GM18499 (cell line): Measurements from ENCODE around the gene ACOT11.
"Not testable (repeated sequence)": the region's sequence is repeated elsewhere in the genome, so short reads cannot be mapped to it uniquely, and the experiment has no call there.

ENCODE experiments used
- ATAC-seq: cut with Tn5 transposase; IDR thresholded peaks from one replicate; pipeline ENCODE4 v1.9.1; 2021; ENCODE audit warnings: moderate number of reproducible peaks; ENCODE audit not compliant: insufficient read depth, unreplicated experiment

The ACOT11 gene

DNA sequence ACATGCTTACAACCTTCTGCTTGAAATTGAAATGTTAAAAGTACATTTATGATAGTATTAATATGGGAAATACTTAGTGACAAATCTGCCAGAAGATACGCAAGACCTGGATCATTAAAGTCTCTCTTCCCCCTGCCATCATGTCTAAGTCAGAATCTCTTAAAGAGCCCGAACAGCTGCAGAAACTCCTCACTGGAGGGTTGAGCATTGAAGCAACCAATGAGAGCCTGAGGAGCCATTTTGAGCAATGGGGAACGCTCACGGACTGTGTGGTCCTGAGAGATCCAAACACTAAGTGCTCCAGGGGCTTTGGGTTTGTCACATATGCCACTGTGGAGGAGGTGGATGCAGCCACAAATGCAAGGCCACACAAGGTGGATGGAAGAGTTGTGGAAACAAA, 11.4 kb upstream of the ACOT11 start:
- ATAC-seq: not testable (repeated sequence)

DNA sequence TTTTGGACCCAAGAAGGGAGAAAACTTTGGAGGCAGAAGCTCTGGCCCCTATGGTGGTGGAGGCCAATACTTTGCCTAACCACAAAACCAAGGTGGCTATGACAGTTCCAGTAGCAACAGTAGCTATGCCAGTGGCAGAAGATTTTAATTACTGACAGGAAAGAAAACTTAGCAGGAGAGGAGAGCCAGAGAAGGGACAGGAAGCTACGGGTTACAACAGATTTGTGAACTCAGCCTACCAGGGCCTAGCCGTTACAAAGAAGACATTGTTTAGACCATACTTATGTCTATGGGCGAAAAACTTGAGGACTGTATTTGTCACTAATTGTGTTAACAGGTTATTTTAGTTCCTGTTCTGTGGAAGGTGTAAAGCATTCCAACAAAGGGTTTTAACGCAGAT, 10.4 kb upstream of the ACOT11 start:
- no peak for ATAC-seq

DNA sequence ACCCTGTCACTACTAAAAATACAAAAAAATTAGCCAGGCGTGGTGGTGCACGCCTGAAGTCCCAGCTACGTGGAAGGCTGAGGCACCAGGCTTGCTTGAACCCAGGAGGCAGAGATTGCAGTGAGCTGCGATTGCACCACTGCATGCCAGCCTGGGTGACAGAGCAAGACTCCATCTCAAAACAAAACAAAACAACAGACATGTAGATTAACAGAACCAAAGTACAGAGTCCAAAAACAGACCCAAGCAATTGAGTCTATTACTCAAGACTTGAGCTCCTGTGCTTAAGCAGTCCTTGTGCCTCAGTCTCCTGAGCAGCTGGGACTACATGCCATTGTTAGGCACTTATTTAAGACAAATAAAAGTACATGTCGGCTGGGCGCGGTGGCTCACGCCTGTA, 9.5 kb upstream of the ACOT11 start:
- ATAC-seq: no peak

DNA sequence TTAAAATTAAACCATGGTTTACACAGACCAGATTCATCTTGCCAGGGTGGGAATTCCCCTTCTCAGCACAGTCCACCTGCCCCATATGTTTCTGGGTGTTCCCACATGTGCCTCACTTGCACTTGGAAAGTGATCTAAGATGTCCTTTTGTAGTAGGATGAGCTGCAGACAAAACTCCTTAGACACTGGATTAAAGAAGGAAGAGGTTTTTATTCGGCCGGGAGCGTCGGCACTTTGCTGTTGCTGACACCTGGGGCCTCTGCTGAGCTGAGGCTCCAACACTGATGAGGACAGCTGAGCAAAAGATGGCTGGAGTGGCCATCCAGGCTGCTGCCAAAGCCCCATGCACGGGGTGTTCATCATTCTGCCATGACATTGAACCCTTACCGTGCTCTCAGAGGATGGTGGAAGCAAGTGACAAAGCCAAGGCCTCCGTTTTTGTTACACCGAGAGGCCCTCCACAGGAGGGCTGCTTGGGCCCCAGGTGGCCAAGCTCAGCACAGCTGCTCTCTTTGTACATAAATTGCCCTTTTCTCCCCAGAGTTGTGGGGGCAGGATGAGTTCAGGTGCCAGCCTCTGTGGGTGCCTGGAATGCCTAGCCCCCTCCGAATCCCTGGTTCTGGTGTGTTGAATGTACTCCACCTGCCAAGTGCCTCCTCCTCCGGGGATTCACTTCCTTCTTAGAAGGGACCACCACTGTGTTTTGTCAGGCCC, 7.3 kb upstream of the ACOT11 start:
- ATAC-seq: no peak

DNA sequence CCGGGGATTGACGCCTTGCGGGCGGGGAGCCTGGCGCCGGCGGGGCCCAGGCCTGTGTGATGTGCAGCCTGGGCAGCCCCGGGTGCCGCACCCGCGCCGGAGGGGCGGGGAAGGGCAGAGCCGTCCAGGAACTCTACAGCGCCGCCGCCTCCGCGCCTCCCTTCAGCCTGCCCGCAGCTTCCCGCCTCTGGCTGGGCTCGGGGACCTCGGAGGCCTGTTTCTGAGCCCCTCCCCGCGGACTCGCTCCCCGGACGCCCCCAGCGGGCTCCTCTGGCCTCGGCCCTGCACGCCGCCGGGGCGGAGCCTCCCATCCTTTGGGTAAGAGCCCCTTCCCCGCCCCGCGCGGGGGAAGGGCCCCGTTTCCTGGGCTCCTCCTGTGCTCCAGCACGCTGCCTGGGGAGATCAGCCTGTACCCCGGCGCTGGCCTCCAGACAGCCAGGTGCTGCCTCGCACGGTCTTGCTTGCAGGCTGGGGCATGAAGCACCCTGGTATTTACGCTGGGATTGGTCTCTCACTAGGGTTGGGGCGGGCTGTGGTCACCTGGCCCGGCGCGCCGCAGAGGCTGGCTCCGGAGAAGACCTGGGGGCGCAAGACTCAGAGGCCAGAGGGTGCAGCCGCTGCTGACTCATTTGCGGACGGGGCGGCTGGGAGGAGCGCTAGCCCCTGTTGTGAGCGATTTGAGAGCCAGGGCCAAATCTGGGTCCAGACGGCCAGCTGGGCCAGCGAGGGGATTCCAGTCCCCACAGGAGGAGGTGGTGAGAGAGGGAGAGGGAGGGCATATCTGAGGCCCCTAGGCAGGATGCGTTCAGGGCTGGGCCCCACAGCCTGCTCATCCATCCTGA, 5.7 kb upstream of the ACOT11 start:
- ATAC-seq: no peak

DNA sequence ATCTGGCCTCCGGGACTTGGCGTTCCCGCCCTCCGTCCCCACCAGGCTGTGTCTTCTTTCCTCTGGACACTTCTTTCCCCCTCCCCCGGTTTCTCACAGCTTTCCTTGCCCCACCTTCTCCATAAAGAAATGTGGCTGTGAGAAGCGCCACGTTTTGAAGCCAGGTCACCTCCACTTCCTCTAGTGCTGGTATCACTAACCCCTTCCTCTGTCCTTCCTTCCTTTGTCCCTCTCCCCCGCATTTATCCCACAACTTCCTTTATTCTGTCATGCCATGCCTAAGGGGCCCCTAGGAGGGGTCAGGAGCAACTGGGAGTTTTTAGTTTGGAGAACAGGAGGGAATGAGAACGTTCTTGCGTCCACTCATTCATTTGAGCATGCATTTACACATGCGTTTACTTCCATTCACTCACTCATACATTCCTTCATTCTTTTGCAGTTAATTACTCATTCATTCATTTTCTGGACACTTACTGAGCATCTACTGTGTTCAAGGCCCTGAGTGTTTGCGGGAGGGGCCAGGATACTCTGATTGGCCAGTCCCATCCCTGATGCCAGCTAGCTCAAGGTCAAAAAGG, 5.0 kb upstream of the ACOT11 start:
- ATAC-seq: no peak

DNA sequence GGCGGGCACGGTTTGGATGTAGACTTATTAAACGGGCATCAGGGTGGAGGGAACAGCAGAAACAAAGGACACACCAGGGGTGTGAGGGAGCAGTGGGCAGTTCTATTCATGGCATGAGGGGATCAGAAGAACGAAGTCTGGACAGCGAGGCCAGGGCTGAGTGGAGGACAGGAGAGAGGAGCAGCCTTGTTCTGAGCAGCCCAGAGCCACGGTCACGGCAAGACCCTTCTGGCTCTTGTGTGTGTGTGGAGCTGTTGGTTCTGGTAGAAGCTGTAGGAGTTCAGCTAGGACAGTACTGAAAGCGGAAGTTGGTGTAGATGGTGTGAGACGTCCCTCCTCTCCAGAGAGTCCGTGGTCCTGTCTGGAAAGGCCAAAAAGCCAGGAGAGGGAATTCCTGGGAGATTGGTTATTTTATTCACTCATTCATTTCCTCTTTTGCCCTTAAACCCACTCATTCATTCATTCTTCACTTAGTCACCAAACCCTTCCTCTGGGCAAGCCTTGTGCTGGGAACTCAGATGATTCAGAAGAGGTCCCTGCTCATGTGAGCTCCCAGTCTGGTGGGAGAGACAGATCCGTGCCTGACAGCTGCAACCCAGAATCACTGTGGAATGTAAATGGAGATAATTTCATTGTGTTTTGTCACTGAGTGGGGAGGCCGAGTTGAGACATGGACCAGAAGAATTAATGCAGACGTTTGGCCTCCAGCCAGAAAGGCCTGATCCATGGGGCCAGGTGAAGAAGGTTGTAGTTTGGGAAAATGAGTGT, 4.1 kb upstream of the ACOT11 start:
- ATAC-seq: no peak

DNA sequence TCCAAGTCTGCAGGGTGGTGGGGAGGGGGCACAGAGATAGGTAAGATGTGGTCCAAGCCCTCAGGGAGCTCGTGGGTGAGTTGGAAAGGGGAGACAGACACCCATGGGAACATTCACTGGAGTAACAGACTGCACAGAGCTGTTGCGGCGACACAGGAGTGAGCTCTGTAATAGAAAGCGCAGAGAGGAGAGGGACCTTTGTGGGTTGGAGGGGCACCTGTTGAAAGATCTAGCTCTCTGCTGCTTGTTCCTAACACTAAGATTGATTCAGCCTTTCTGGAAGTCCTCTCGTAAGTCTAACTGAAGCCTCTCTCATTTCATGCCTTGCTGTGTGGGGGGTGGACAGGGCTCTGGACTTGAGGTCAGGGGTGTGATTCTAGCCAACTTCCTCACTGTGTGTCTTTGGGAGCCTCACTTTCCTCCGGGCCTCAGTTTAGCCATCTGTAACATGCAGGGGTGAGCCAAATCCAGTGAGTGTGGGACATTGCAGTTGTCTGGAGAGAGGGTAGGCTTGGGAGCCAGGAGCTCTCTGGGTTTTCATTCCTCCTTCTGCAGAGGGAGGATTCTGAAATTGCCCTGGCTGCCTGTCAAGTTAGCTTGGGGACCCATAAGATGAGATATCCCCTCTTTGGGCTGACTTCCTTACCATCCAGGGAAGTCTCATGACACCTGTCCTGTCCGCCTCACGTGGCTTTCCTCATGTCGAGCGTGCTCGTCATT, 2.0 kb upstream of the ACOT11 start:
- no peak for ATAC-seq

DNA sequence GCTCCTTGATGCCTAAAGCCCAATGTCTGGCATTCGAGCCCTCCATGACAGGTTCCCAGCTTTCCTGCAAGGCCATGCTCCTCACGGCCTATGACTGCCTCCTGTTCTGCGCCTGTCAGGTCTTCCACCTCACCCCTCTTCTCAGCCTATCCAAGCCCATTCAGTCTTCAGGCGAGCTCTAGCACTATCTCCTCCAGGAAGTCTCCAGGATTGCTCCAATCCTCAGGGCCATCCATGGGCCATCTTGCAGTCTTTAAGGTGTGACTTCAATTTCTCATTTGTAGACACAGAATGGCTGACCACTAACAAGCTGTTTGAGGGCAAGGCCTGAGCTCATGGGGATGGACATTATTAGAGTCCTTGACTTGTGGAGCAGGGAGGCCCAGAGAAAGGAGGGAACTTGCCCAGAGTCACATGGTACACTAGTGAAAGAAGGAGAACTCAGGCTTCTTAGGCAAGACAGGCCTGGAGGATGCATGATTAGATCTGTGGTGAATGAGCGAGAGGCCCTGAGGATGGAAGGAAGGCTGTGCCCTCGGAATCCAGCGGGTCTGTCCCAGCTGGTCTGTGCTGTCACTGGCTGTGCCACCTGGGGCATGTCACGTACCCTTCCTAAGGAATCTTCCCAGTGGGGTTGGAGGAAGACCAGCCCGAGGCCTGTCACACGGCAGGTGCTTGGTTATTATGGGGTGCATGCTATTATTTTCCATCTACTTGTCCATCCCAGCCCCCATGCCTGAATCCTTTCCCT, 1.2 kb upstream of the ACOT11 start:
- ATAC-seq: no peak

DNA sequence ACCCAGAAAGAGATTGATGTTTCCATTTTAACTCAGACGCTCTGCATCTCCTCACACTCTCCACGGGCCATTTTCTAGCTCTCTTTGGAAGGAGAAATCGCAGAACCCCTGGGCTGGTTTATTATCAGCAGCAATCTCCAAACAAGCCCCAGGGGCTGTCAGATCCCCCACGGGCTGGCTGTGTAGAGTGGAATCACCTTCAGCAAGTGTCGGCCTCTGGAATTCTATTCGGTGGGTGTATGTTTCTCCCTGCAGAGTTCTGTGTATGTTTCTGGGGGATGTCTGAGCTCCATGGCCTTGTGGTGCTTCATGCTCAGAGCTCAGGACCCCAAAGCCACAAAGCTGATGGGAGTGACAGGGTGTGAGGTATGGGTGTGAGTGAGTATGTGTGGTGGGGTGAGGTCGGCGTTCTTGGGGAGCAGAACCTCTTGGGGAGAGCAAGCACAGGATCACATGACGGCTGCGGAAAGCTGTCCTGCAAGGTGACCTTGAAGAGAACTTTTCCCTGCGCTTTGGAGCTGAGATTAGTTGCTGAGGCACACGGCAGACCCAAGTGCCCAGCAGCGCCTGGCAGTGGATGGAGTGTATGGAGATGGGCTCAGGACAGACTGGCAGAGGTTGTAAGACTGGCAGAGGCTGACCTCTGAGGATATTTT, 489 bp downstream of the ACOT11 start:
- no peak for ATAC-seq

DNA sequence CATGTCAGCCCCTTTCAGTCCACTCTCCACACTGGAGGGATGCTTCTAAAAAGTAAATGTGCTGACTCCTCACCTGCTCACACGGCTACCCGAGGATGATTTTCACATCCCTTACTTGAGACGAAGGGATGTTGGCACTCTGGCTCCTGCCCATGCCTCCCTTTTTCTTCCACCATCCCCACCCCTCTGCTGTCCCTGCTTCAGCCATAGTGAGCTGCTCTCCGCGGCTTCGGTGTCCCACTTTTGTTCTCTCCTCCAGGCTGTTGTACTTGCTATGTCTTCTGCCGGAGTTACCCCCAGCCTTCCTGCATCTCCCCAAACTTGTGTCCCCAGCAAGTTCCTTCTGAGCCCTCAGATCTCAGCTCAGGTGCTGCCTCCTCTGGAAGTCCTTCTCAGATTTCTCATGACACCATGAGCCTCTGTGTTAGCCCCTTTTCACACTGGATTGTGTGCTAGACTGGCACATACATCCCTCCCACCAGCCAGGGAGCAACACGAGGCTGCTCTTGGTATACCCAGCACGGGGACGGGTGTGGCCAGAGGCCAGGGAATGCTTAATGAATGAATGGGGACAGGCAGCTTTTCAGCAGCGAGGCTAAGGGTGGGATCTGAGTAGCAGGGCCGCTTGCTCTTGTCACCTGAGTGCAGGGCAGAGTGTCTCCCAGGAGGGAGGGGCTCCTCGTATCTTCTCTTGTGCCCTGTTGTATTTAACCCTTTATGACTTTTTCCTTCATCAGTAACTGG, 1.3 kb downstream of the ACOT11 start:
- ATAC-seq: no peak

DNA sequence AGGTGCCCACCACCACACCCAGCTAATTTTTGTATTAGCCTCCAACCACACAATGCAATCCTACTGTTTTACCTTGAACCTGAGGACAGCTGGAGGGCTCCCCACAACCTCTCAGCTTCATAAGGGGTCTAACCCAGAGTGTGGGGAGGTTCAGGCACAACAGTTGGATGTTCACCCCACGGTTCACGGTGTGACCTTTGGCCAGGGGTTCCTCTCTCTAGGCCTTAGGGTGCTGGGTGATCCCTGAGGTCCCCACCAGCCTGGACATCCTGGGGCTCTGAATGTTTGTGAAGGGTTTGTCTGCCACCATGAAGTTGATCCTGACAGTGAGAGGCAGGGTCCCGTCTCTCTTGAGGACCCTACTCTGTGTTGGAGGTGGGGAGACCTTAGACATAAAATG, 3.9 kb downstream of the ACOT11 start:
- no peak for ATAC-seq

DNA sequence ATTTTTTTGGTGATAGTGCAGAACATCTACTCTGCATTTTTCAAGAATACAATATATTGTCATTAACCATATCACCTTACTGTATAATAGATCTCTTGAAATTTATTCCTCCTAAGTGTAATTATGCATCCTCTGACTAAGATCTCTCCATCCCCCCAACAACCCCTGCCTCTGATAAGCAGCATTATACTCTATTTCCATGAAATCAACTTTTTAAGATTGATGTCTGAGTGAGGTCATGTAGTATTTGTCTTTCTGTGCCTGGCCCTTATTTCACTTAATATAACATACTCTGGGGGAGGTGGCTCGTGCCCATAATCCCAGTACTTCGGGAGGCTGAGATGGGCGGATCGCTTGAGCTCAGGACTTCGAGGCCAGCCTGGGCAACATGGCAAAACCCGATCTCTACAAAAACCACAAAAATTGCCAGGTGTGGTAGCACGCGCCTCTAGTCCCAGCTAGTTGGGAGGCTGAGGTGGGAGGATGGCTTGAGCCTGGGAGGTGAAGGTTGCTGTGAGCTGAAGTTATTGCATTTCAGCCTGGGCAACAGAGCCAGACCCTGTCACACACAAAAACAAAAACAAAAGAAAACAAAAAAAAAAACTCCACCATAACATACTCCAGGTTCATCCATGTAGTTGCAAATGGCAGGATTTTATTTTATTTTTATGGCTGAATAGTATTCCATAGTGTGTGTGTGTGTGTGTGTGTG, 5.7 kb downstream of the ACOT11 start:
- ATAC-seq: no peak

DNA sequence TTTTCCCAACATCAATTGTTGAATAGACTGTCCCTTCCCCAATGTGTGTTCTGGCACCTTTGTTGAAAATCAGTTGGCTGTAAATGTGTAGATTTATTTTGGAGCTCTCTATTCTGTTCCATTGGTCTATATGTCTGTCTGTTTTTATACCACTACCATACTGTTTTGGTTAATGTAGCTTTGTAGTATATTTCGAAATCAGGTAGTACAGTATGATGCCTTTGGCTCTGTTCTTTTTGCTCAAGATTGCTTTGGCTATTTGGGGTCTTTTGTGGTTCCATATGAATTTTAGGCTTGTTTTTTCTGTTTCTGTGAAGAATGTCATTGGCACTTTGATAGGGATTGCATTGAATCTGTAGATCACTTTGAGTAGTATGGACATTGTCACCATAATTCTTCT, 8.1 kb downstream of the ACOT11 start:
- no peak for ATAC-seq

DNA sequence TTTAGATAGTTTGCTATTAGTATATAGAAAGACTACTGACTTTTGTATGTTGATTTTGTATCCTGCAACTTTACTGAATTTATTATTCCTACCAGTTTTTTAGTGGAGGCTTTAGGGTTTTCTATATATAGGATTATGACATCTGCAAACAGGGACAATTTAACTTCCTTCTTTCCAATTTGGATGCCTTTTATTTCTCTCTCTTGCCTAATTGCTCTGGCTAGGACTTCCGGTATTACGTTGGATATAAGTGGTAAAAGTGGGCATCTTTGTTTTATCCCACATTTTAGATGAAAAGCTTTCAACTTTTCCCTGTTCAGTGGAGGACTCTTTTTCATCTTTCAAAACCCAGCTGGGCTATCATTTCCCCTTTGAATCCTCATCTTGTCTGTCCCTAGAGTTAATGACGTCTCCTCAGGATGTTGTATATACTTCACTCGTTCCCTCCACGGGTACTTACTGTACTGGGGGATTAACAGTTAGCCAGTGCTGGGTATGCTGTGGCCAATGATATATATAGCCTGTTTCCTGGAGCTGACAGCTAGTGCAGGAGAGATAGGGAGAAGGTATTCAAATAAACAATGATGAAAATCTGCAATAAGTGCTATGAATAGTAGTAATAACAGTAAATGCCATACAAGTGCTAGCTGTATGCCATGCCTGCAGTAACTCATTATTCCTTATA, 9.8 kb downstream of the ACOT11 start:
- ATAC-seq: no peak

DNA sequence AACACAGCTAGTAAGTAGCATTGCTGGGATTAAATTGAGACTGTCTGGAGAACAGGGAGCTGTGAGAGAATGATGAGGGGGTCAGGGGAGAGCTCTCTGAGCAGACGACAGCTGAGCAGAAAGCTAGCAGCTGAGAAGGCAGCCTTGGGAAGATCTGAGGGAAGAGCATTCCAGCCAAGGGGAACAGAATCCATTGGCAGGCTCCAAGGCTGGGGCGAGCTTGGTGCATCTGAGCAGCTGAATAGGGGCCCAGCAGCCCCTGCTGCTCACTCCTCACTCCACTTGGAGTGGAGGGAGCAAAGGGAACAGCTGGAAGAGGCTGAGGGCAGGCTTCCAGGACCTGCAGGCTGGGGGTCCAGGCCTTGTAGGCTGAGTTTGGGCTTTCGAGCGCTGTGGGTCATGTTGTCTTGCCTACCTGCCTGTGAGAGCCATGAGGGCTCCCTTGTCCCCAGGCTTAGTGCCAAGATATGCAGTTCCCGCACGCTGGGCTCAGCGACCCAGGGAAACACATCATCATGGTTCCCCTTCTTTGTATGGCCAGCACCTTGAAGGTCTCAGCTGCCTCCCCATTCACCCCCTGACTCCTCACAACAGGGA, 10.5 kb downstream of the ACOT11 start:
- ATAC-seq: no peak

DNA sequence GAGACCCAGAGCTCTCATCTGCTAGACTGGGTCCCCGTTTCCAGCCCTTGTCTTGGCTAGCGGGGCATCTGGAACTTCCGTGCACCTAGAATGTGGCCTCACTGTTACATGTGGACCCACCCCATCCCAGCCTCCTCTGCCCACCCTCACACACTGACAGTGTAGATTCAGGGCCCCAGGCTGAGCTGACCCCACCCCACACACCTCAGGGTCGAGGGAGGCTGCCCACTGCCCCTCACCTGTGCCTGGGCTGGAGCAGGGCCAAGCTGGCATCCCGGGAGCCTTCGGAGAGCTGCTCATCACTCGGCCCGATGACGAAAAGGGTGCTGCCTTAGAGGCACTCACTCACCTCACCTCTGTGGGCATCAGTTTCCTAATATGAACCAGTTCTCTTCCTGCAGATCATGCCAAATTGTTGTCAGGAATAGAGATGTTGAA, 11.1 kb downstream of the ACOT11 start:
- no peak for ATAC-seq
